Lower leg skin (tissue), 3 donors: ENCODE measurements around the gene MEPE.

Experiments used
- POLR2A ChIP-seq, 2 donors: fragments of 450-650 bp; IDR thresholded peaks; one replicate each; pipeline ENCODE4 v1.6.1; 2016 to 2017; ENCODE audit warnings: antibody characterized with exemption in 2 of 2, mild to moderate bottlenecking in 1 of 2, moderate library complexity in 1 of 2
- TF ChIP-seq, protein P1 (sequence below), 3 donors: fragments of 450-650 bp; IDR thresholded peaks; one replicate each; pipeline ENCODE4 v1.5.1; 2016; ENCODE audit warnings: antibody characterized with exemption in 3 of 3, mild to moderate bottlenecking in 3 of 3, moderate library complexity in 2 of 3

DNA sequence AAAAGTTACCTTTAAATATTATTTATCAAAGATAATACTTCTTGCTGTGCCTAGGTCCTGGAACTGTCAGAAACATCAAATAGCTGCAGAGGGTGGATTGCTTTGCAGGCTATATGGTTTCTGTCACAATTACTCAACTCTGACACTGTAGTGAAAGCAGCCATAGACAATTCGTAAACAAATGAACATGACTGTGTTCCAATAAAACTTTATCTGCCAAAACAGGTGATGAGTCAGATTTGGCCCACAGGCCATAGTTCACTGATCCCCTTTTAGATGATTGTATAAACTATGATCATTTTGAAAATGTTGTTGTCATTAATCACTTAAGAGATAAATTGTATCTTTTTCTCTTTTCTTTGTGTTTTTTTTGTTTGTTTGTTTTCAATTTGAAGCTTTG lies 8.4 kb upstream of the MEPE start:
- TF ChIP-seq, protein P1, sequence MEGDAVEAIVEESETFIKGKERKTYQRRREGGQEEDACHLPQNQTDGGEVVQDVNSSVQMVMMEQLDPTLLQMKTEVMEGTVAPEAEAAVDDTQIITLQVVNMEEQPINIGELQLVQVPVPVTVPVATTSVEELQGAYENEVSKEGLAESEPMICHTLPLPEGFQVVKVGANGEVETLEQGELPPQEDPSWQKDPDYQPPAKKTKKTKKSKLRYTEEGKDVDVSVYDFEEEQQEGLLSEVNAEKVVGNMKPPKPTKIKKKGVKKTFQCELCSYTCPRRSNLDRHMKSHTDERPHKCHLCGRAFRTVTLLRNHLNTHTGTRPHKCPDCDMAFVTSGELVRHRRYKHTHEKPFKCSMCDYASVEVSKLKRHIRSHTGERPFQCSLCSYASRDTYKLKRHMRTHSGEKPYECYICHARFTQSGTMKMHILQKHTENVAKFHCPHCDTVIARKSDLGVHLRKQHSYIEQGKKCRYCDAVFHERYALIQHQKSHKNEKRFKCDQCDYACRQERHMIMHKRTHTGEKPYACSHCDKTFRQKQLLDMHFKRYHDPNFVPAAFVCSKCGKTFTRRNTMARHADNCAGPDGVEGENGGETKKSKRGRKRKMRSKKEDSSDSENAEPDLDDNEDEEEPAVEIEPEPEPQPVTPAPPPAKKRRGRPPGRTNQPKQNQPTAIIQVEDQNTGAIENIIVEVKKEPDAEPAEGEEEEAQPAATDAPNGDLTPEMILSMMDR (IDR thresholded peaks at IDR 0.05), result no peak
- no peak for TF ChIP-seq POLR2A (IDR thresholded peaks at IDR 0.05)
